Keratinocyte (primary cell): ENCODE measurements around the gene GCHFR. TPM values are rescaled to one million over a fixed set of nuclear protein-coding genes. Genes with fewer than 3 reads are reported as not detected.

ENCODE experiments used
- DNase-seq: peaks from one replicate; pipeline ENCODE4 v3.0.0-alpha.2; 2011; ENCODE audit warnings: low read depth, missing footprints, low spot score
- FAIRE-seq: peaks from 2 replicates; lab custom pipeline; 2011; peaks lifted over from hg19 to GRCh38; lab: Jason Lieb, UNC
- H2AFZ ChIP-seq: 2 replicates; pipeline ENCODE4 v1.6.0; 2012; ENCODE audit warnings: low read length, control low read depth, inconsistent platforms; ENCODE audit not compliant: control insufficient read depth
- H3K27ac ChIP-seq: 2 replicates; pipeline ENCODE4 v1.5.1; 2011; ENCODE audit warnings: low read length; ENCODE audit not compliant: control insufficient read depth, insufficient read depth
- H3K27me3 ChIP-seq: 3 replicates; pipeline ENCODE4 v1.6.0; 2011; ENCODE audit warnings: low read length; ENCODE audit not compliant: control insufficient read depth, insufficient read depth; ENCODE audit errors: extremely low read depth
- H3K36me3 ChIP-seq, 2 experiments: 2 replicates in 1 of 2; 3 replicates in 1 of 2; pipeline ENCODE4 v1.5.1; 2011; ENCODE audit warnings: low read length in 2 of 2, mild to moderate bottlenecking in 1 of 2; ENCODE audit not compliant: control insufficient read depth in 2 of 2, insufficient read depth in 2 of 2; ENCODE audit errors: extremely low read depth in 1 of 2
- H3K4me1 ChIP-seq: 3 replicates; pipeline ENCODE4 v1.5.1; 2011; ENCODE audit warnings: low read length; ENCODE audit not compliant: control insufficient read depth, insufficient read depth; ENCODE audit errors: extremely low read depth
- H3K4me2 ChIP-seq: 3 replicates; pipeline ENCODE4 v1.6.0; 2011; ENCODE audit warnings: low read depth, low read length; ENCODE audit not compliant: control insufficient read depth, insufficient read depth; ENCODE audit errors: extremely low read depth
- H3K4me3 ChIP-seq, 3 experiments: fragments of 200-600 bp in 1 of 3; sonication (generic) in 1 of 3; 2 replicates in 2 of 3; 3 replicates in 1 of 3; pipeline ENCODE4 v1.5.1; 2011 to 2016; ENCODE audit warnings: low read length in 3 of 3, mild to moderate bottlenecking in 3 of 3, control low read depth in 2 of 3, inconsistent platforms in 1 of 3, low read depth in 1 of 3, mixed read lengths in 1 of 3, mixed run types in 1 of 3, moderate library complexity in 1 of 3; ENCODE audit not compliant: control insufficient read depth in 2 of 3, insufficient read depth in 2 of 3; ENCODE audit errors: extremely low read depth in 1 of 3
- H3K79me2 ChIP-seq: 2 replicates; pipeline ENCODE4 v1.6.0; 2012; ENCODE audit warnings: low read length; ENCODE audit not compliant: control insufficient read depth, insufficient read depth
- H3K9ac ChIP-seq: 3 replicates; pipeline ENCODE4 v1.6.0; 2011; ENCODE audit warnings: low read length; ENCODE audit not compliant: control insufficient read depth, insufficient read depth; ENCODE audit errors: extremely low read depth
- H3K9me1 ChIP-seq: 3 replicates; pipeline ENCODE4 v1.6.0; 2011; ENCODE audit warnings: low read length; ENCODE audit not compliant: control insufficient read depth, insufficient read depth; ENCODE audit errors: extremely low read depth
- H3K9me3 ChIP-seq: 2 replicates; pipeline ENCODE4 v1.5.1; 2012; ENCODE audit warnings: low read depth, low read length; ENCODE audit not compliant: control insufficient read depth
- H4K20me1 ChIP-seq: 3 replicates; pipeline ENCODE4 v1.6.0; 2011; ENCODE audit warnings: low read length; ENCODE audit not compliant: control insufficient read depth, insufficient read depth; ENCODE audit errors: extremely low read depth
- EZH2 ChIP-seq: IDR thresholded peaks from one replicate; pipeline ENCODE4 v1.6.1; 2012; ENCODE audit warnings: inconsistent platforms, mild to moderate bottlenecking, low read length, moderate library complexity
- dilution Hi-C: fragments of 300-500 bp; cut with MboI; formaldehyde crosslinking; loops from one replicate; pipeline ENCODE4 v1.7.0; 2020; ENCODE audit warnings: low sequenced_read_pairs; ENCODE audit not compliant: extremely low pct_ligation_motif_present
- polyA plus RNA-seq, 5 experiments: library from polyadenylated mRNA; depleted of rRNA in 3 of 5; stranded (reverse) in 3 of 5; stranded (forward) in 1 of 5; unstranded in 1 of 5; fragments of >200 nt; gene quantifications; 1 replicate in 1 of 5; 2 replicates in 3 of 5; 3 replicates in 1 of 5; pipeline versions ENCODE4 v1.2.1 to v1.2.3, GENCODE V29; 2011 to 2012; ENCODE audit warnings: missing spikeins in 2 of 5, low read depth in 1 of 5, low replicate concordance in 1 of 5
- TF ChIP-seq, protein P1 (sequence below), 3 experiments: IDR thresholded peaks in 1 of 3; conservative IDR thresholded peaks in 1 of 3; optimal IDR thresholded peaks in 1 of 3; 2 replicates in 2 of 3; 3 replicates in 1 of 3; pipeline versions ENCODE3 to v1.5.1; 2011; ENCODE audit warnings: low read length in 3 of 3, mild to moderate bottlenecking in 3 of 3, moderate library complexity in 2 of 3, control low read depth in 1 of 3, inconsistent platforms in 1 of 3; ENCODE audit not compliant: insufficient read depth in 2 of 3; ENCODE audit errors: extremely low read depth in 1 of 3

GCHFR gene
- polyA plus RNA-seq, 1 donor (not counting 4 experiments of a cell fraction or from before 2014, with no cell fraction given): 2.7 TPM

DNA sequence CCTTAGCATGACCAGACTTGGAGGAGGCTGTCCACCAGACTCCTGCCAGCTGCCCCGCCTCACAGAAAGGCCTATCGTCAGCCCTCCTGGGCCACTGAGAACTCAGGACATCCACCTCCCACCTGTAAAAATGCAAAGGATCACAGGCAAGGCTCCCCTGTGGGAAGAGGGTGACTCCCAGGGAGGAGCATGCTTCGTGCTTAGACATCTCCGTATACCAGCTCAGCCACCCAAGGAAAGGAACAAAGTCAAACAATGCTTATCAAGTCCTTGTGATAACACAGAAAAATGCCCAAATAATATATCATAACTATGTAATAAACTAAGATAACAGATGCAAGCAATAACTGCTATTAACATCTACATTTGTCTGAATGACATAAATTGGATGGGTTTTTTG lies 13.0 kb upstream of the GCHFR start:
- dilution Hi-C loops: no loop called here
- Histone ChIP-seq H3K27me3 (no peaks in the 10 kb centered on the region), H3K4me2 (no peak overlapping the region), H3K4me1 (peaks cover 11% of the 10 kb centered on the region), H3K27ac (no peak overlapping the region), H3K9ac (no peak overlapping the region), H2AFZ (no peak overlapping the region), H3K9me3 (no peaks in the 10 kb centered on the region), H3K36me3 (peaks cover 14 to 43% of the 10 kb centered on the region in 2 experiments), H3K9me1 (no peaks in the 10 kb centered on the region), H4K20me1 (no peaks in the 10 kb centered on the region), H3K4me3 (no peak overlapping the region), H3K79me2 (peaks cover 34% of the 10 kb centered on the region)
- FAIRE-seq: no peak
- no peak for DNase-seq
- no peak for TF ChIP-seq EZH2
- TF ChIP-seq, protein P1, sequence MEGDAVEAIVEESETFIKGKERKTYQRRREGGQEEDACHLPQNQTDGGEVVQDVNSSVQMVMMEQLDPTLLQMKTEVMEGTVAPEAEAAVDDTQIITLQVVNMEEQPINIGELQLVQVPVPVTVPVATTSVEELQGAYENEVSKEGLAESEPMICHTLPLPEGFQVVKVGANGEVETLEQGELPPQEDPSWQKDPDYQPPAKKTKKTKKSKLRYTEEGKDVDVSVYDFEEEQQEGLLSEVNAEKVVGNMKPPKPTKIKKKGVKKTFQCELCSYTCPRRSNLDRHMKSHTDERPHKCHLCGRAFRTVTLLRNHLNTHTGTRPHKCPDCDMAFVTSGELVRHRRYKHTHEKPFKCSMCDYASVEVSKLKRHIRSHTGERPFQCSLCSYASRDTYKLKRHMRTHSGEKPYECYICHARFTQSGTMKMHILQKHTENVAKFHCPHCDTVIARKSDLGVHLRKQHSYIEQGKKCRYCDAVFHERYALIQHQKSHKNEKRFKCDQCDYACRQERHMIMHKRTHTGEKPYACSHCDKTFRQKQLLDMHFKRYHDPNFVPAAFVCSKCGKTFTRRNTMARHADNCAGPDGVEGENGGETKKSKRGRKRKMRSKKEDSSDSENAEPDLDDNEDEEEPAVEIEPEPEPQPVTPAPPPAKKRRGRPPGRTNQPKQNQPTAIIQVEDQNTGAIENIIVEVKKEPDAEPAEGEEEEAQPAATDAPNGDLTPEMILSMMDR (optimal IDR thresholded peaks at IDR 0.05 in 1 of 3, IDR thresholded peaks at IDR 0.05 in 1 of 3, conservative IDR thresholded peaks at IDR 0.05 in 1 of 3; ENCODE audit: extremely low read depth in 1 of 3, insufficient read depth in 2 of 3, low read length in 3 of 3): no peak

DNA sequence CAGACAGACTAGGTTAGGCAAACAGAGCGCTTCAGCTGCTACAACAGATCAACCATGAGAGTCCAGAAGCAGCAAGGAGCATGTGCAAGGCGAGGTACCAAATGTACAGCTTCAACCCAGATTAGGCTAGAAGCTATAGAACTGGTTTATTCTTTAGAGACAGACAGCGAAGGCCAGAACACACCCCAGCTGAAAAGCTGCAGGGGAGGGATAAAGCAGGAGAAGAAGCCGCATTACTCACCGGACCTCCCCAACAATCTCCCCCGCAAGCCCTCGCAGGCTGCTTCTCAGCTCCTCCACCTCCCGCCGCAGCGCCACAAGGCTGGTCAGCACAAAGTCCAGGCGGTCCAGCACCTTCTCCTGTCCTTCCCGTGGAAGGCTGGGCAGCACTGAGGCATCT lies 12.1 kb upstream of the GCHFR start:
- Histone ChIP-seq H3K9ac (no peak overlapping the region), H2AFZ (no peak overlapping the region), H3K9me1 (no peaks in the 10 kb centered on the region), H3K4me3 (no peak overlapping the region), H3K4me2 (no peak overlapping the region), H3K4me1 (peaks cover 11% of the 10 kb centered on the region), H3K9me3 (no peaks in the 10 kb centered on the region), H4K20me1 (no peaks in the 10 kb centered on the region), H3K27ac (no peak overlapping the region), H3K36me3 (peaks cover 14 to 38% of the 10 kb centered on the region in 2 experiments), H3K79me2 (peaks cover 34% of the 10 kb centered on the region), H3K27me3 (no peaks in the 10 kb centered on the region)
- DNase-seq: no peak
- no peak for FAIRE-seq
- dilution Hi-C loops: no loop called here
- no peak for TF ChIP-seq EZH2
- TF ChIP-seq, protein P1 (optimal IDR thresholded peaks at IDR 0.05 in 1 of 3, IDR thresholded peaks at IDR 0.05 in 1 of 3, conservative IDR thresholded peaks at IDR 0.05 in 1 of 3; ENCODE audit: extremely low read depth in 1 of 3, insufficient read depth in 2 of 3, low read length in 3 of 3): no peak
